Bone marrow (tissue), 2 donors: ENCODE results near the gene PKIB.

ENCODE experiments used
- DNase-seq, 2 donors: peaks; one replicate each; lab custom pipeline; 2025; lab: John Stamatoyannopoulos, UW

Gene PKIB

DNA sequence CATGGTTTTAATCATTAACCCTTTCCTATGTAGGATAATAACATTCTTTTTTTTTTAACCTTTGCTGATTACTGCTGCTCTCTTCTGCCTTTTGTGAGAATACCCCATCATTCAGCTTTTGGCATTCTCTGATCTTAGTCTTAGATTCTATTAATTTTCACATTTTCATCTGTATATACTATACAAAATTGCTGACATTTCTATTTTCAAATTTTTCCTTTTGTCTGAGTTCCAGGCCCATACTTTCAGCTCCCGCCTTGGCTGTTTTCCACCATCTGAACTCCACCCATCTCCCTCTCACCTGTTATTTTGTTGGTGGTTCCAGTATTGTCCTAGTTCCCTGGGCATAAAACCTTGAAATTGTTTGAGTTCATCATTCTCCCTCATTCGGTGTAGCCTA, 59.2 kb downstream of the PKIB start:
- no peak for DNase-seq

DNA sequence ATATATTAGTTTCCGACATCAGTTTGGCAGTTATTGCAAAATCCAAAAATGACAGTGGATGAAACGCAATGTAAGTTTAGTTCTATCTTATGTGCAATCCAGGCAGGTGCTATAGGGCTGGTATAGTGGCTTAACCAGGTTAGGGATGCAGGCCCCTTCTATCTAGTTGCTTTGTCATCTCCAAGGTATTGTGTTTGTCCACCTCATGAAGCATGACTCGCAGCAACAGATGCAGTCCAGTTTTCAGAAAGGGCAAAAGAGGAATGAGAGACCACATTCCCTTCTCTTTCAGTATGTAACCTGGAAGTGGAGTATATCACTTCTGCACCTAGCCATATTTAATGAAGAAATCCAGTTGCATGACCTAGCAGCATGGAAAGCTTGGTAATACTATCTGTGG, 59.7 kb downstream of the PKIB start:
- DNase-seq: no peak

DNA sequence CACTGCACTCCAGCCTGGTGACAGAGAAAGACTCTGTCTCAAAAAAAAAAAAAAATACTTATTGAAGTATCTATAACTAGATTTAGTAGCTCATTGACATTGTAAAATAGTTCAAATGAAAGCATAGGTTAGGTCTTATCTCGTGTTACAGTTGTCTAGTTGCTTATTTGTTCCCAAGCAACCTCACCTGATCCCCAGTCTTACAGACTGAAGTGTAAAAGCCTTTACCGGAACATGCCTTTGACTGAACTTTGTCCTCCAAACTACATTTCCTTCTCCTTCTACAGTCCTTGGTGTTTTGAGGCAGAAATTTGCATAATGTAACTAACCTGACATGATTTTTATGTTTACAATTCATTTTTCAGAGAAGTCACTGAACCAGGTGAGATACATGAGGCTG, 61.0 kb downstream of the PKIB start:
- no peak for DNase-seq

DNA sequence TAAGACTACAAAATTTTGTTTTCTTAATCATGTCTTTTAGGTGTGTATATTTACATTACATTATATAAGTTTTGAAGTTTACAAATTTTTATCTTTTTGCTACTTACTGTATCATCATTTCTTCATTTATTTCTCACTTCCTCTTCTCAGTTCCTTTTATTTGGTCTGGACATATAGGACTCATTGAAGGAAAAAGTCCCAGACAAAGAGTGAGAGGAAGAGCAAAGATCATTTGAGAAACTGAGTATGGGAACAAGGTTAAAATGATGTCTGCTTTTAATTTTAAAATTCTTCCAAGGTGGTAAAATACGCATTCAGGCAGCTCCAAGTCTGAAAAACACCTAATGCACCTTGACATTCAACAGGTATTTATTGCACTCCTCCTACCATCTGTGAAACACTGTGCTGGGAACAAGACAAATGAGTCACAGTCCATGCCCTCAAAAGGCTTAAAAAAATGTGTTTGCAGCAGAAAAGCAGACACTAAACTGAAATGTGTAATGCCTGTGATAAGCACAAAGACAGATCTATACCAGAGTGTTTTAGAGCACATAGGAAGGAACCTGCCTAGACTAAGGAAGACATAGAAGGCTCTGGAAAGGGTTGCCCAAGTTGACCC, 63.2 kb downstream of the PKIB start:
- no peak for DNase-seq

DNA sequence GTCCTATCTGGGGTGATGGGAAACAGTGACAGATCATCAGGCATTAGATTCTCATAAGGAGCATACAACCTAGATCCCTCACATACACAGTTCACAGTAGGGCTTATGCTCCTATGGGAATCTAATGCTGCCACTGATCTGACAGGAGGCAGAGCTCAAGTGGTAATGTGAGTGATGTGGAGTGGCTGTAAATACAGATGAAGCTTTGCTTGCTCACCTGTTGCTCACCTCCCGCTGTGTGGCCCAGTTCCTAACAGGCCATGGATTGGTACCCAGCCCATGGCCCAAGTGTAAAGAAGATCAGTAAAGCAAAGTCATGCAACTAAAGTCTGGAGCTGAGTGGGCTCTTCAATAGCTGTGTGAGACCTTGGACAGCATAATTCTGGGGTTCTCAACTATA, 65.9 kb downstream of the PKIB start:
- DNase-seq: no peak

DNA sequence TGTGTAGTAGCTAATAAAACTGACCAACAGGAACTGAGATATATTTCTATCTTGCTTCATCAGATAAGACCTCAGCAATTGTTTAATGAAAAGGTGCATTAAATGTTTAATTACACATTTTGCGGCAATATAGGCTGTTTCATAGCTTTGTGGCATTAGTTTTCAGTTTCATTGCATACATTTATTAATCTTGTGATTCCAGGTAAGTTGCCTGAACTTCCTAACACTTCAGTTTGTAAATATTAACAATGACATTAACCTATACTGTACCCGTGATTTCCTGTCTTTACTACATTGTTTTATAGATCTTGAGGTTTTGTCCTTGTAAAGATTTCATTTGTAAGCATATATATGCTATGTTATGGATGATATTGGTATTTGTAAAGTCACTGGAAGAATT, 66.5 kb downstream of the PKIB start:
- no peak for DNase-seq

DNA sequence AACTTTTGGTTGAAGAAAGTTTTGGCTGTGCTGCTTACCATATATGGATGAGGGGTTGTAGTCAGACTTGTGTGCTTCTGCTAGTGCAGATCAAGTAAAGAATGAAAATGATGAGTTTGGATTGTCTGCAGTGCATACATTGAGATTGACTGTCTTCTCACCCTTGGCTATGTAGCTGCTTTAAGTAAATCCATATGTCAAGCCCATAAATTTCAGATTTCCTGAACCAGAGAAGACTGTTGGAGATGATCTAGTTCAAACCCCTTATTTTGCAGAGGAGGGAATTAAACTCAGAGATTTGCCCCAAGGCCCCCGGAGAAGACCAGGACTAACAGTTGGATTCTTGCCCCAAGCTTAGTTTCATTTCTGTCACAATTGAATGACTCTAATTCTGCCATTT, 67.2 kb downstream of the PKIB start:
- DNase-seq: no peak

DNA sequence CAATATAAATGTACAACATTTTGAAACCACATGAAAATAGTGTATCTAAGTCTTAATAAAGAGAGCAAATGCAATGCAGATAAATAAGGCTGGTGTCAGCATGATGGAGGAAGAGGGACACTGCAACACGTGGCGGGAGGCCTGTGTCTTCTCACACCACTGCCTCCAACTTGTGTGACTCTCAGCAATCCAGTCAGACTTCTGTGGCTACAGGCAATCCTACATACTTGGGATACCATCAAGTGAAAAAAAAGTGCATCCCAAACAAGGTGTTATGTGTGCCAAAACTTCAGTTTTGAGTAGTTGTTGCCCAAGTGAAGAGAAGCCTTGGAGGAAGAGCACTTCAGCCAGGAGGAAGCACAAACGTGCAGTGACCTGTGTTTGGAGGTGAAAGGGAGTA, 68.6 kb downstream of the PKIB start:
- no peak for DNase-seq

DNA sequence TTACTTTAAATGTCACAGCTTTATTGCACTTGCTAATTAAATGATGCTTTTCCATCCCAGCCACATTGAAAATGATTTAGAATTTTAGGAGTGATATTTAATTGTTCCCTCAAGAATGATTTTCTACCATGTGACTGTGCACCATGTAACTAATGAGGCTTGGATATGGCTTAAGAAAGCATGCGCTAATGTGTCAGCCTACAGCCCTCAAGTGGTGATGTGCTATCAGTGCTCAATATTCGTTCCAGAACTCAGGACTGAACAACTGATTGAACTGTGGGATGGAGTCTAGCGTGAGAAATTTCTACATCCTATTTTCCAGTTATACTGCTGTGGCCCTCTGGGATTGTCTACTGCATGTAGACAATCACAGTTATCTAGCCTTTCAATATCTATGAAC, 71.5 kb downstream of the PKIB start:
- DNase-seq: no peak

DNA sequence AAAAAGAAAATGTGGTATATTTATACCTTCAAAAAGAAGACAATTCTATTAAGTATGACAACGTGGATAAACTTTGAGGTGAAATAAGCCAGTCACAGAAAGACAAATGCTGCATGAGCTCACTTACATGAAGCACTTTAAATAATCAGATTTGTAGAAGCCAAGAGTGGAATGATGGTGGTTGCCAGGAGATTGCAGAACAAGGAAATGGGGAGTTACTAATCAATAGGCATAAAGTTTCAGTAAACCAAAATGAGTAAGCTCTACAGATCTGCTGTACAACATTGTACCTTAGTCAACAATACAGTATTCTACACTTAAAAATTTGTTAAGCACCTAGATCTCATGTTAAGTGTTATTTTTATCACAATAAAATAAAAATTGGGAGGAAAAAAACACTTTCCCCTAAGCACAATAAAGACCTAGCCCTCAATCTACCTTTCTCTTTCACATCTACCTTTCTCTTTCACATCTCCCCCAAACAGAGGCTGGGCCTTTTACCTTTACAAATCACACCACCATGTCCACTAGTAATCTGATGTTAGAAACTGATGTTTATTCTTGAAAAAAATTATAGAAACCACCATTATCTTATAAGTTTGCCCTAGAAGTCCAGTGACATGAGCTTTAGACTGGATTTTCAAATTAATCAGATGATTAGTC, 73.9 kb downstream of the PKIB start:
- DNase-seq: no peak

DNA sequence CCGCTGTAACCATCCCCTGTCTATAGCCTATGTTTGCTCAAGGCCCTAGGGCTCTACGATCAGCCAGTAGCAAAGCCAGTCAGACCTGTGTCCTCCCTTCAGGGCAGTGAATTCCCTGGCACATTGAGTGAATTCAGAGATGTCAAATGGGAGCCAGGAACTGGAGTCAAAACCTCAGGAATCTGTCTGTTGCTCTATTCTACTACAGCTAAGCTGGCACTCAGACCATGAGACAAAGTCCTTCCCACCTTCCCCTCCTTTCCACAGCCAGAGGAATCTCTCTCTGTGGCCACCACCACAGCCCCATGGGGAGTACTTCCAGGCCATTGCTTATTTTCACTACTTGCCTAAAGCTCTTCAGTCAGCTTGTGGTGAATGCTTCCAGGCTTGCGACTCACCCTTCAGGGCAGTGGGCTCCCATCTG, 82.0 kb downstream of the PKIB start:
- DNase-seq: no peak

DNA sequence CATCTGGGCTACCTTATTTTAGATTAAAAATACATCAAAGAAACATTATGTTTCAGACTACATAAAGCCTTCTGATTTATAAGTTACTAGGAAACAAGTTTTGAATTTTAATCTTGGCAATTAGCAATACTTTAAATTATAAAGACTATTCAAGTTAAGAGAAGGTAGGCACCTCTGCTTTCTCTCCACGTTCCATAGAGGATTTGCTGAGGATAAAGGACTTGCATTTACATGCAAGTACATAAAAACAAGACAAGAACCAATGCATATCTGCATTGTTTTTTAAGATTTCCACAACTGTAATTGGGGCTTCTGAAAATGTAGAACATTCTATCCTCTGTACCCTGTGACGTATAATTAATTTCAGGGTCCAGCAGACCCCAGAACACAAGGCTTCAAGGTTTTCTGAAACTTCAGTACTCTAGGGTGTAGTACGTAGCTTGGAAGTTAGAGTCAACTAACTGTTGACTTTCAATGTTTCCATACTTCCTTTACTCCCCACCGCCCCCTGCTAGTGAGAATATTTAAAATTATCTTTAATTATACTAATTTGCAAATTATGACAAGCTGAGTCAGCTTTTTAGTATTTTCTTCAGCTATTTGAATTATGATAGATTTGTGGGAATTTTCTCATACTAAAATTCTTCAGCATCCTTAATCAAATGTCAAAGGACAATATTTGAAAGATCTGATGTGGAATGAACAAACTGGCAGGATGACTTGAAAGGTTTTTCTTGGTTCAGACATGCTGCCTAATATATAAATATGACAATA, 82.8 kb downstream of the PKIB start:
- DNase-seq: no peak

DNA sequence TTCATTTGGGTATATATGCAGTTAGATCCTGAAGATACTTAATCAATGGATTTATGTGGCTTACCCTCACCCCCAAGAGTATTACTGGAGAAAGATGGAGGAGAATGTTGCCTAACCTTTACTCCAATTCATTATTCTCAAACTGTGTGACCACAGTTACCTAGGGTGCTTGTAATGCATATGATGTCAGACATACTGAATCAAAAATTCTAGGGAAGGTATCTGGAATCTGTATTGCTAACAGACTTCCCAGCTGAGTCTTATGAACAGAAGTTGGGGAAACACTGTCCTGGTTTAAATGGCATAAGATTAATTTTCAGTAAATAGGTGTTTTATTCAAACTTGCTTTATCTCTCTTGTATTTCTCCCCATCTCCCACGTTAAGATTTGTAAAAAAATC, 83.9 kb downstream of the PKIB start:
- no peak for DNase-seq

DNA sequence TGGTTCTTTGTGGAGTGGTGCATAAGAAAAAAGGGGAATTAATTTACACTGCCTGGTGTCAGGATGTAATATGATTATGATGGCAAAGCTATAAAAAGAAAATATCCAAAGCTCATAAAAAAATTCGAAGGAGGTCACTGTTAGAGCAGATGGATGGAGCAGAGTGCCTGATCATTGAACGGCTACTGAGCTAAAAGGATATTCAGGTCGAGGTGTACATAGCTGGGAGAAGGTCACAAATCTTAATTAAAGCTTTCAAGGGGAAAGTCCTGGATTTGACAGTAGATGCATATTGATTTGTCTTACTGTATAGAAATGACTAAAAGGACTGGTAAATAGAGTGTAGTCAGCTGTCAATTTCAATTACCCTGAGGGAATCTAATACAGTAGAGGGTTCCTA, 84.4 kb downstream of the PKIB start:
- no peak for DNase-seq

DNA sequence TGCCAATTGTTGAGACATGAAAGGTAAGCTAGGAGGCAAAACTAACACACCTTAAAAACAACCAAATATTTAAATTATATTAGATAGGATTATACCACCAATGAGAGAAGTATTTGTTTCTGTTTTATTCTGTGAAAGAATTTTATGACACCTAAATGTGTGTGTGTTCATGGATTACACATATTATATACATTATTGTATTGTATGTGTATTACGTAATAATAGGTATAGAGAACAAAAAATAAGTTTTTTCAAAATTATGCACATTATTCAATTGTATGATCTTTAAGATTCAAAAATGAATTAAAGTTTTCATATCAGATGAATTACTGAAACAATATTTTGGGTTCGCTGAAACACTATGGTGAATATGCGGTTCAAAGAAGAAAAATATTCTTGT, 85.0 kb downstream of the PKIB start:
- no peak for DNase-seq

DNA sequence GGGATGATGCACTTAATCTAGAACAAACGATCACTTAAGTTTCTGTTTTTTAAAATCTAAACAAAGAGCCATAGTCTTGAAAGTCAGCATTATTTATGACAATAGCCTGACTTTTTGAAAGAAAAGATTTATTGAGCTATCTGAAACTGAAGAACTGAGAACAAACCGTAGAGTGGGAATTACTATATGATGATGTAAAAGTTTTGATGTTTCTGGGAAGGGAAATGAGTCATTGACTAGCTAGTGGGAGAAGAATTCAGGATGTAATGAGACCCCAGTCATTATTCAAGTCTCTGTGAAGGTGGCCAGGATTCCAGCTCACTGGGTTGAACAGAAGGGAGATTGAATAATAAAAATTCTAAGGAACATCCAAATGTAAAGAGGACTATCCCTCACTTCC, 85.9 kb downstream of the PKIB start:
- DNase-seq: no peak

DNA sequence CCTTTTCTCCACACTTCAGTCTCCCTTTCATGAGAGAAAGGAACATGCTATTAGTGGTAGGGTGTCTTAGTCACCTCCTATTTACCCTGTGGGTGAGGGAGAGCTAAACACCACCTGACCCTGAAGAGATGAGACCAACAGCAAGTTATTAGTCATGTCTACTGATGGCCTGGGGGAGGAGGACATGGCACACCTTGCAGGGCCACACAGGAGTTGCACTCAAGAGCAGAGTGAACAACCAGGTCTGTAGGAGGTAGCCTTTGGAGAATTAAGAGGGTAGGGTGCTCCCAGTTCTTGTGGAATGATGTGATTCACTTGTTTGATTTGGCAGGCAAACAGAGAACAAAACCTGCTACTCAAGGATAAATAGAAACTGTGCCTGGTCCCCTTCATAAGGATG, 86.6 kb downstream of the PKIB start:
- no peak for DNase-seq

DNA sequence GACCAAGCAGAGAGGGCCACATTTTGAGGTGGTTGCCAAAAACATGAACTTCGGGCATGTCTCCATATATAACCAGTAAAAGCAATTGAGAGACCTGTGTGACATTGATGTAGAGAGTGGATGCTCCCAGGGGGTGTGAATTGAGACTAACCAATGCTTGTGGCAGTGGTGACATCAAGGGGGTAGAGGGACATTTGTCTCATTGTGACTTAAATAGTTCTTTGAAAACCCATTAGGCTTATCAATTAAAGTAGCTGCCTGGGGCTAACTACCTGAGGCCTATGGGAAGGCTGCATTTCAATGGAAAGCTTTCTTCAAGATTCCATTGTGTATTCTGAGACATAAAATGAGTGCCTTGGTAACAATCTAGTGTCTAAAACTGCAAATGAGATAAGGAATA, 87.3 kb downstream of the PKIB start:
- DNase-seq: no peak

DNA sequence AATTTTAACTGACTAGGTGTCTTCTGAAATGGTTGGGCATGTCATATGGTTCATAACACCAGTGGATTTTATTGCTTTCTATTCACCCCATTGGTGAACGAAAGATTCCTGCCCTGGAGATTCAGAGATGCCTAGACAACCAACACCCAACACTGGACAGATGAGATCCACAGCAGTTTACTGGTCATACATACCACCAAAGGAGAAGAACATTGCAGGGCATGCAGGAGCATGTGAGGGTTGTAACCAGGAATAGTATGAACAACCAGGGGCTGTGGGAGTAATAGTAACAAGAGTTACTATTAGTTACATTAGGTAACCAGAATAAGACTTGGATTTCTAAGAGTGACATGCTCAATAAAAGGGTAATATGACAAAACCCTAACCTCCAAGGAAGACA, 91.5 kb downstream of the PKIB start:
- no peak for DNase-seq

DNA sequence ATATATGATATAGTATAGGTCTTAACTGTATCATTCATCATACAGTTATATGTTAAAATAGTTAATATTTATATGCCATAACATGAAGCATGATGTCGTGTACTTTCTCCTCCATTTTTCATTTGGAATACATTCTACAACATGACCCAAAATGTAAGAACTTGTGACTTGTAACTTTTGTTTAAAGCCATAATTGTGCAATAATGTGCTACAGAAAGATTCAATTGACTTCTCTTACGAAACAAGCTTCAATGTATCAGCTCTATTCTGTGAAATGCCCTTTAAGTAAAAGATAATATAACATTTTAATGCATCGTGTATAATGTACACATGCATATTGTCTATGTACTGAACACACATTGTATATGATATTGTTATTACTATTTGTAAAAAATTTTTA, 92.6 kb downstream of the PKIB start:
- no peak for DNase-seq

DNA sequence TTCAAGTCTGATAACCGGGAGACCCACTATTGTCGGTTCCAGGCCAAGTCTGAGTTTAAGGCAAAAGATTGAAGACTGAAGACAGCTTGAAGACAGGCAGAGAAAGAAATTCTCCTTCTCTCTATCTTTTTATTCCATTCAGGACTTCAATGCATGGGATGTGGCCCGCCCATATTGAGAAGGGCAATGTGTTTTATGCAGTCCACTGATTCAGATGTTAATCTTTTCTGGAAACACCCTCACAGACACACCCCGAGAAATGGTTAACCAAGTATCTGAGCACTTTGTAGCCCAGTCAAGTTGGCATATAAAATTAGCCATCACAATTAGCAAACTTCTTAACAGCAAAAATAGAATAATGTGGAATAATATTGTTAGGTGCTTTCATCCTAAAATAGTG, 93.9 kb downstream of the PKIB start:
- no peak for DNase-seq

DNA sequence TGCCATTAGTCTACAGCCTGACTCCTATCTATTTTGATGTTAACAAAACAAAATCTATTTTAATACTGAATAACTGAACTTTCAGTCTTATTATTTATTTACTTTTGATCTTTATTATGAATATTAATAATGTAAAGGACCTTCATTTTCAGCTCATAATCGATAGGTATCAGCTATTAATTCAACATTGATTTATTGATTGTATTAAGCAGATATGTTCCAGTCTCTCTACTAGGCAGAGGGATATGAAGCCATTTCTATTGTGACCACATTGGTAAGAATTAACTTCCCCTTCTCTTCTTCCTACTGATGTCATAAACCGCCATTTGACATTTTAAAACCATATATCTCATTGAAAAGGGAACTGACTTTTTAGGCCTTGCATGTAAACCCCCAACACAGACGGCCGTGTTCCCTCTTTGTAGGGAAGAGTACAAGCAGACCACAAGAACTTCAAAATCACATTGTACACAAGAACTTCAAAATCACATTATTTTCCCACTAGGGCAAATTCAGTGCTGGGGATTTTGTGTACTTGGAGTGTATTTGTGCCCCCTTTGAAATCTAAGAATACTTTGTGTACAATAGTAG, 99.8 kb downstream of the PKIB start:
- peak in 1 of 2 donors; percentile 92 for DNase-seq
